Skeletal muscle tissue (tissue), 4 donors: Measurements from ENCODE around the gene HNRNPA1L2. TPM values are rescaled to one million over a fixed set of nuclear protein-coding genes. Genes with fewer than 3 reads are reported as not detected.
A peak's percentile ranks its signal among the peaks of the same experiment; 100 is the strongest.

Experiments
- H3K27ac ChIP-seq: one replicate; pipeline ENCODE4 v1.7.0; 2013; ENCODE audit warnings: mild to moderate bottlenecking, low read depth, low read length, inconsistent platforms
- H3K27me3 ChIP-seq, 3 donors: one replicate each; pipeline ENCODE4 v1.7.0; 2013; ENCODE audit warnings: low read length in 3 of 3; ENCODE audit not compliant: control insufficient read depth in 3 of 3, insufficient read depth in 3 of 3
- H3K36me3 ChIP-seq, 3 donors: one replicate each; pipeline ENCODE4 v1.7.0; 2013; ENCODE audit warnings: low read length in 3 of 3; ENCODE audit not compliant: control insufficient read depth in 3 of 3, insufficient read depth in 3 of 3
- H3K4me1 ChIP-seq, 3 donors: one replicate each; pipeline ENCODE4 v1.7.0; 2013; ENCODE audit warnings: low read length in 3 of 3, mild to moderate bottlenecking in 3 of 3; ENCODE audit not compliant: control insufficient read depth in 3 of 3, insufficient read depth in 3 of 3
- H3K4me3 ChIP-seq, 3 donors: one replicate each; pipeline ENCODE4 v1.7.0; 2013; ENCODE audit warnings: low read length in 3 of 3
- H3K9ac ChIP-seq, 3 donors: one replicate each; pipeline ENCODE4 v1.7.0; 2013; ENCODE audit warnings: low read length in 3 of 3, mild to moderate bottlenecking in 3 of 3, moderate library complexity in 2 of 3, low read depth in 1 of 3
- H3K9me3 ChIP-seq, 3 donors: one replicate each; pipeline ENCODE4 v1.7.0; 2013; ENCODE audit warnings: low read length in 3 of 3; ENCODE audit not compliant: control insufficient read depth in 3 of 3
- total RNA-seq: library from RNA; depleted of rRNA; stranded (reverse); fragments of >200 nt; gene quantifications from one replicate; pipeline ENCODE4 v1.2.3, GENCODE V29; 2014
- donor health status: Osteomylitis.

The HNRNPA1L2 gene
- total RNA-seq, 1 donor from 2014 or later, result 1.6 TPM

- H3K36me3 ChIP-seq, result peaks cover 4 to 19% (median 13%) of the 10 kb centered on the region in 3 donors
Measured at GRCh38 chr13:52644108-52644507, 1.9 kb downstream of the HNRNPA1L2 start.

GRCh38 chr13:52646967-52647366 lies 4.7 kb downstream of the HNRNPA1L2 start:
- Histone ChIP-seq H3K27me3 (no peaks in the 10 kb centered on the region), H3K4me3 (no peak overlapping the region), H3K9ac (no peak overlapping the region), H3K4me1 (peaks cover 7 to 16% (median 9%) of the 10 kb centered on the region in 3 donors), H3K9me3 (no peaks in the 10 kb centered on the region), H3K36me3 (peaks cover 4 to 15% (median 9%) of the 10 kb centered on the region in 3 donors), H3K27ac (no peak overlapping the region)

More at GRCh38 chr13:52644108-52644507, 1.9 kb downstream of the HNRNPA1L2 start:
- Histone ChIP-seq H3K9me3 (no peaks in the 10 kb centered on the region), H3K27me3 (no peaks in the 10 kb centered on the region), H3K4me3 (no peak overlapping the region), H3K27ac (no peak overlapping the region), H3K9ac (no peak overlapping the region), H3K4me1 (peaks cover 0 to 3% (median 0%) of the 10 kb centered on the region in 3 donors)

DNA sequence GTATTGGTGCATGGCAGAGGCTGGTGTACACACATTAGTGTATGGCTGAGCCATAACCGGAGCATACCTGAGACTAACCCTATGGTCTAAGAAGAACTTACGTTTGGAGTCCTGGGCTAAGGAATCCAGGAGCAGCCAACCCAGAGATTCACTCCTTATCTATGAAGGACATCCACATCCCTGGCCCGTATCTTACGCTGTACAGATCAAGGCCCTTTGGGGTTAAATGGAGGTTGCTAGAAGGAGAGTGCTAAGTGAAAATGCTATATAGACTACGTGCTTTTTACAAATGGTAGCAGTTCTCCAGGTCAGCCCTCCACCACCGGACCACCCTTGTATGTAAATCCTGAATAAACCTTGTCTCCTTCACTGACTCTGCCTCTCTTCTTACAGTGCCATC lies 8.5 kb downstream of the HNRNPA1L2 start:
- H3K36me3 ChIP-seq, result peaks cover 4 to 11% (median 6%) of the 10 kb centered on the region in 3 donors
- no peaks in the 10 kb centered on the region for H3K9me3 ChIP-seq
- H3K9ac ChIP-seq, result peak overlapping the region in 1 of 3 donors; percentile 96
- peak overlapping the region in 2 of 3 donors; percentile 94 for H3K4me3 ChIP-seq
- no peaks in the 10 kb centered on the region for H3K27me3 ChIP-seq
- H3K27ac ChIP-seq, result no peak overlapping the region
- peaks cover 15 to 22% (median 17%) of the 10 kb centered on the region in 3 donors for H3K4me1 ChIP-seq

- Histone ChIP-seq H3K9ac (peak overlapping the region; percentile 92 to 96 (median 93)), H3K4me1 (peaks cover 15 to 22% (median 19%) of the 10 kb centered on the region in 3 donors), H3K36me3 (peaks cover 4 to 11% (median 6%) of the 10 kb centered on the region in 3 donors), H3K27me3 (no peaks in the 10 kb centered on the region), H3K4me3 (peak overlapping the region; percentile 93 to 94 (median 94)), H3K27ac (peak overlapping the region; percentile 97), H3K9me3 (no peaks in the 10 kb centered on the region)
Measured at GRCh38 chr13:52651897-52652195, 9.6 kb downstream of the HNRNPA1L2 start.

- H3K27me3 ChIP-seq, result no peaks in the 10 kb centered on the region
- H3K4me3 ChIP-seq, result peak within 1 kb of the TSS; percentile 93 to 94 (median 94)
- H3K27ac ChIP-seq, result peak within 1 kb of the TSS; percentile 97
- peaks cover 5 to 11% (median 6%) of the 10 kb centered on the region in 3 donors for H3K36me3 ChIP-seq
- H3K9me3 ChIP-seq, result no peaks in the 10 kb centered on the region
- H3K4me1 ChIP-seq, result peaks cover 15 to 22% (median 19%) of the 10 kb centered on the region in 3 donors
- H3K9ac ChIP-seq, result peak within 1 kb of the TSS; percentile 93 to 98 (median 96)
Measured at GRCh38 chr13:52652196-52652979, 10.2 kb downstream of the HNRNPA1L2 start, which contains the start of gene SUGT1. Gene SUGT1, plus strand, starts transcription at chr13:52652836. Its CDS starts 85 bp downstream, at chr13:52652921.

DNA sequence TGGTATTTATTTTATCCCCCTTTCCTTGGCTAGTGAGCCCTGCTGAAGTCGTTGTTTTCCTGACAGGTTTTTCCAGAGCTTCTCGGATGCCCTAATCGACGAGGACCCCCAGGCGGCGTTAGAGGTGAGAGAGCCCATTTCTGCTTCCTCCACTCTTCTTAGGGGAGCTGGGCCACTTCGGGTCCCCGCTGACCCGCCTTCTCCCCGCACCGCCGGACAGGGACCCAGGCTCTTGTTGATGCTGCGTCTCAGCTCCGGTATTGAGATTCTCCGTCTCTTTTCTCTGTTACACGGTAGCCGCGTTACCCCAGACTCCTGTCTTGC lies 10.7 kb downstream of the HNRNPA1L2 start:
- Histone ChIP-seq H3K4me1 (peaks cover 15 to 22% (median 19%) of the 10 kb centered on the region in 3 donors), H3K9ac (peak overlapping the region; percentile 93 to 98 (median 96)), H3K27me3 (no peaks in the 10 kb centered on the region)

GRCh38 chr13:52659340-52659739 lies 17.1 kb downstream of the HNRNPA1L2 start:
- Histone ChIP-seq H3K9ac (no peak overlapping the region), H3K4me3 (no peak overlapping the region), H3K4me1 (peaks cover 0 to 5% (median 2%) of the 10 kb centered on the region in 3 donors), H3K36me3 (peaks cover 16 to 34% (median 27%) of the 10 kb centered on the region in 3 donors), H3K9me3 (no peaks in the 10 kb centered on the region), H3K27ac (no peak overlapping the region), H3K27me3 (no peaks in the 10 kb centered on the region)

More for the DNA sequence above, 10.7 kb downstream of the HNRNPA1L2 start:
- peak overlapping the region; percentile 90 to 94 (median 93) for H3K4me3 ChIP-seq
- H3K27ac ChIP-seq, result peak overlapping the region; percentile 97
- H3K36me3 ChIP-seq, result peaks cover 6 to 13% (median 11%) of the 10 kb centered on the region in 3 donors
- no peaks in the 10 kb centered on the region for H3K9me3 ChIP-seq

GRCh38 chr13:52664272-52664671 lies 22.0 kb downstream of the HNRNPA1L2 start:
- H3K4me1 ChIP-seq, result no peaks in the 10 kb centered on the region
- no peaks in the 10 kb centered on the region for H3K9me3 ChIP-seq
- H3K36me3 ChIP-seq, result peaks cover 31 to 57% (median 46%) of the 10 kb centered on the region in 3 donors
- H3K27ac ChIP-seq, result no peak overlapping the region
- no peaks in the 10 kb centered on the region for H3K27me3 ChIP-seq
- no peak overlapping the region for H3K9ac ChIP-seq
- H3K4me3 ChIP-seq, result no peak overlapping the region

- Histone ChIP-seq H3K36me3 (peaks cover 31 to 54% (median 43%) of the 10 kb centered on the region in 3 donors), H3K4me3 (no peak overlapping the region), H3K4me1 (no peaks in the 10 kb centered on the region), H3K9me3 (no peaks in the 10 kb centered on the region), H3K27ac (no peak overlapping the region), H3K9ac (no peak overlapping the region), H3K27me3 (no peaks in the 10 kb centered on the region)
Measured at GRCh38 chr13:52665325-52665724, 23.1 kb downstream of the HNRNPA1L2 start.

- Histone ChIP-seq H3K4me3 (no peak overlapping the region), H3K9ac (no peak overlapping the region), H3K4me1 (no peaks in the 10 kb centered on the region), H3K27ac (no peak overlapping the region), H3K9me3 (no peaks in the 10 kb centered on the region), H3K27me3 (no peaks in the 10 kb centered on the region), H3K36me3 (peaks cover 19 to 33% (median 25%) of the 10 kb centered on the region in 3 donors)
Measured at GRCh38 chr13:52669677-52670076, 27.4 kb downstream of the HNRNPA1L2 start.
